ENCODE data around the gene RELA.

The RELA gene

DNA sequence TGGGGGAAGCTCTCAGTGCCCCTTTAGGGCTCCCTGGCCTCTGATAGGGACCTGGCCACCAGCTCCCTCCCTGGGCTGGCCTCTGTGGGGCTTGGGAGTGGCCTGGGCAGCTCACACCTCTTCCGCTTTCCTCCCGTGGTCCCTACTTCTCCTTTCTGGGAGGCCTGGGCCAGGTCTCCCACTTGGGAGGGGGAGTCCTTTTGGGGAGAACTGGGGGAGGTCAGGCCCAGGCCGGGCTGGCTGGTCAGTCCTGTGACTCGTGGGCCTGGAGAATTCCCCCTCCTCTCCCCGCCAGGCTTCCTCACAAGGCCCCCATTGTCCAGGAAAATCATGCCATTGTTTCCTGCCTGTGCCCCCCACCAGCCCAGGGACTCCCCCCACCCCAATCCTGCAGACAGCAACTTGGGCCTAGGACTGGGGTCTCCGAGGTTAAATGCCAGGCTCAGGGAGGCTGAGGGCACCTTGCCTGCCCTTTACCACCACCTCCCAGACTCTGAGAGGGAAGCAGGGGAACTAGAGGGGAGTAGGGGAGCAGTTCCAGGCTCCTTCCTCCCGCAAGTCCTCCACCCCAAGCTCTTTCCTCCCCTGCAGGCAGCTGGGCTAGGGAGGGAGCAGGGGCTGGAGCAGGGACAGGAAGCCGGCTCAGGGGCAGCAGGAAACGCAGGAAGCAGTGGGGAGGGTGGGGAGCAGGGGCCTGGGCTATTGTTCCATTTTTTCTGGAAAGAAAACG, 51.5 kb downstream of the RELA start:
- peak overlapping the region; percentile 32 for H3K4me3 Mint-ChIP-seq
- TF ChIP-seq, protein P1, sequence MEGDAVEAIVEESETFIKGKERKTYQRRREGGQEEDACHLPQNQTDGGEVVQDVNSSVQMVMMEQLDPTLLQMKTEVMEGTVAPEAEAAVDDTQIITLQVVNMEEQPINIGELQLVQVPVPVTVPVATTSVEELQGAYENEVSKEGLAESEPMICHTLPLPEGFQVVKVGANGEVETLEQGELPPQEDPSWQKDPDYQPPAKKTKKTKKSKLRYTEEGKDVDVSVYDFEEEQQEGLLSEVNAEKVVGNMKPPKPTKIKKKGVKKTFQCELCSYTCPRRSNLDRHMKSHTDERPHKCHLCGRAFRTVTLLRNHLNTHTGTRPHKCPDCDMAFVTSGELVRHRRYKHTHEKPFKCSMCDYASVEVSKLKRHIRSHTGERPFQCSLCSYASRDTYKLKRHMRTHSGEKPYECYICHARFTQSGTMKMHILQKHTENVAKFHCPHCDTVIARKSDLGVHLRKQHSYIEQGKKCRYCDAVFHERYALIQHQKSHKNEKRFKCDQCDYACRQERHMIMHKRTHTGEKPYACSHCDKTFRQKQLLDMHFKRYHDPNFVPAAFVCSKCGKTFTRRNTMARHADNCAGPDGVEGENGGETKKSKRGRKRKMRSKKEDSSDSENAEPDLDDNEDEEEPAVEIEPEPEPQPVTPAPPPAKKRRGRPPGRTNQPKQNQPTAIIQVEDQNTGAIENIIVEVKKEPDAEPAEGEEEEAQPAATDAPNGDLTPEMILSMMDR (IDR thresholded peaks at IDR 0.05), result no peak
- peaks cover 9% of the 10 kb centered on the region for H3K27me3 Mint-ChIP-seq (ENCODE audit: low read depth, poor library complexity)
- H3K9me3 Mint-ChIP-seq, result no peaks in the 10 kb centered on the region
- peaks cover 50% of the 10 kb centered on the region for H3K4me1 Mint-ChIP-seq
- H3K27ac Mint-ChIP-seq, result no peak overlapping the region
- DNase-seq, result no peak
- peaks cover 30% of the 10 kb centered on the region for H3K36me3 Mint-ChIP-seq (ENCODE audit: low read depth)

DNA sequence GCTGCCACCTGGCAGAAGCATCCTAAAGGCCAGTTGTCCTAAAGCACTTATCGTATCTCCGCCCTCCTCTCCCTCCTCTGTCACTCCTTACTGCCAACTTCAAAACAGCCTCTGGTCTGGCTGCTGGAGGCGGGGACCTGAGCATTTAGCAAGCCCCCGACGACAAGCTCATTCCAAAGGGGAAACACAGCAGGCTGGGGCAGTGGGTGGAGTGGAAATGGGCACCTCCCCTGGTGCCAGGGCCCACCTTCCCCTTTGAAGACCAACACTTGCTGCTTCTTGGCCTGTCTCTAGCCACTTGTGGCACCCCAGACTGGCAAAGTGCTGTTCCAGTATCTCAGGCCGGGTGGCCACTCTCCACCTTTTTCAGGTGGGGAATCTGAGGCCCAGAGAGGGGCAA, 52.3 kb downstream of the RELA start:
- peaks cover 50% of the 10 kb centered on the region for H3K4me1 Mint-ChIP-seq
- no peak for DNase-seq
- H3K27me3 Mint-ChIP-seq (ENCODE audit: low read depth, poor library complexity), result peaks cover 9% of the 10 kb centered on the region
- TF ChIP-seq, protein P1 (IDR thresholded peaks at IDR 0.05), result no peak
- H3K4me3 Mint-ChIP-seq, result peak overlapping the region; percentile 13
- H3K36me3 Mint-ChIP-seq (ENCODE audit: low read depth), result peaks cover 30% of the 10 kb centered on the region
- no peak overlapping the region for H3K27ac Mint-ChIP-seq
- H3K9me3 Mint-ChIP-seq, result no peaks in the 10 kb centered on the region

DNA sequence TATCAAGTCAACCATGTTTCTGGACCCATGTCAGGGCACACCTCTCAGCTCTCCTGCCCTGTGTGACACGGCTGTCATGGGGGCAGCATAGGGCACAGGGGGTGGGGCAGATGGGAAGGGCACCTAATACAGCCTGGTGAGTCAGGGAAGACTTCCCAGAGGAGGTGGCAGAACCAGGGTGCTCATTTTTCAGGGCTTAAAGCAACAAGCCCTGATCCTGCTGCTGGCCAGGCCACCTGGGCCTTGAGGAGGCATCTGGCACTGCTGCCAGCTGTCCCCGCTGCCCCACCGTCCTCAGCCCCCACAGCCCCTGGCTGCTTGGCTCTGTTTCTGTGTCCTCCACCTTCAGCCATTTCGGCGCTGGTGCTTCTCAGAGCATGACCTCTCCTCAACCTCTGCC, 53.1 kb downstream of the RELA start:
- Mint-ChIP-seq H3K4me1 (peaks cover 50% of the 10 kb centered on the region), H3K27ac (no peak overlapping the region), H3K9me3 (no peaks in the 10 kb centered on the region), H3K27me3 (ENCODE audit: low read depth, poor library complexity) (peaks cover 9% of the 10 kb centered on the region), H3K4me3 (no peak overlapping the region), H3K36me3 (ENCODE audit: low read depth) (peaks cover 30% of the 10 kb centered on the region)
- no peak for DNase-seq
- TF ChIP-seq, protein P1 (IDR thresholded peaks at IDR 0.05), result no peak

DNA sequence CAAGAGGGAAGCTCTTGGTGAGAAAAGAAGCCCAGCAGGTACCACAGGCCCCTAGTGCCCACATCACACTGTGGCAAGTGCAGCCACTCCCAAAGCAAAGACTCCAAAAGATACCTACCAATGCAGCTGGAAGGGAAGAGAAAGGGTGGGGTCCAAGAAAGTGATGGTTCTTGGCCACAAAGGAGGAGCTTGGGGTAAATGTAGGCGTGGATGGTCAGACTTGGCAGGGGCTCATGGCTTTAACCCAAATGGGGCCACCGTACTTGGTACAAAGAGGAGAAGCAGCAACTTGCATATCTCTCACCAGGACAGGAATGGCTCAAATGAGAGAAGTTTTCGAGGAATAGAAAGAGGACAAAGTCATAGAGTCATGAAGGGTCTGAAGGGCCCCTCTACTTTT, 53.5 kb downstream of the RELA start:
- Mint-ChIP-seq H3K4me3 (peak overlapping the region; percentile 14), H3K27me3 (ENCODE audit: low read depth, poor library complexity) (peaks cover 9% of the 10 kb centered on the region), H3K4me1 (peaks cover 50% of the 10 kb centered on the region), H3K36me3 (ENCODE audit: low read depth) (peaks cover 34% of the 10 kb centered on the region), H3K27ac (no peak overlapping the region), H3K9me3 (no peaks in the 10 kb centered on the region)
- no peak for DNase-seq
- TF ChIP-seq, protein P1 (IDR thresholded peaks at IDR 0.05), result no peak

DNA sequence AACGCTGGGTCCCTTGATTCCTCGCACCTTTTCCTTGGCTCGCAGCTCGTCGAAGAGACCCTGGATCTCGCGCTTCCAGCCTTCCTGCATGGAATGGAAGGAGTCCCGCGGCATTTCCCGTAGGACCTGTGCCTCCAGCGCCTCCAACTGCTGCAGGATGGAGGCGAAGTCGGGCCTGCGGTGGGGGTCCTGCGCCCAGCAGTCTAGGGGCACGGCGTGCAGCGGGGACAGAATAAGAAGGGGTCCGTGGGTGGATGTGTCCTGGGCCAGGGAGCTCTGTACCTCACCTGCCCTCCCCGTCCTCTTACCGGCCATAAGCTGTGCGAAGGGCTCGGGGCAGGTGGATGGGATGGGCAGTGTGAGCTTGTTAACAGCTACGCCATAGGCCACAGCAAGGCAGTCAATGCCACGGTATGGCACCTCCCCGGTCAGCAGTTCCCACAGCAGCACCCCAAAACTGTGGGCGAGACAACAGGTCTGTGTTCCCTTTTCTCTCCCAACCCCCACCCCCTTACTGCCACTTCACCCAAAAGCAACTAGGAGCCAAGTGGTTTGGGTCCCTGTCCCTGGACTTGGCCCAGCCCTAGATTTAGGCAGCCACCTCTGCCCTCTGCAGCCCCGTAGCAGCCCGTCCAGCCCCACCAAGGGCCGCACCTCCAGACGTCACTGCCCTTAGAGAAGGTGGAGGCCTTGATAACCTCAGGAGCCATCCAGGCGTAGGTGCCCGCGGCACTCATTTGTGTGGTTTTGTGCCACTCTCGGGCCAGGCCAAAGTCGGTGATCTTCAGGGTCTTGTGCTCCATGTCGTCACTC, 54.9 kb downstream of the RELA start:
- H3K27me3 Mint-ChIP-seq (ENCODE audit: low read depth, poor library complexity), result peaks cover 9% of the 10 kb centered on the region
- H3K4me1 Mint-ChIP-seq, result peaks cover 44% of the 10 kb centered on the region
- DNase-seq, result no peak
- peaks cover 47% of the 10 kb centered on the region for H3K36me3 Mint-ChIP-seq (ENCODE audit: low read depth)
- no peak overlapping the region for H3K27ac Mint-ChIP-seq
- TF ChIP-seq, protein P1 (IDR thresholded peaks at IDR 0.05), result no peak
- peak overlapping the region; percentile 28 for H3K4me3 Mint-ChIP-seq
- H3K9me3 Mint-ChIP-seq, result no peaks in the 10 kb centered on the region

Measured in nephron progenitor cell (in vitro differentiated cells).